Endothelial cell of umbilical vein (primary cell): ENCODE data around the gene IZUMO2. TPM values are rescaled to one million over a fixed set of nuclear protein-coding genes. Genes with fewer than 3 reads are reported as not detected.

Experiments
- BruUV-seq: library from RNA; stranded (reverse); fragments of 400-500 nt; replicated peaks from 2 replicates; lab custom pipeline; 2021; lab: Mats Ljungman, UMichigan
- CTCF ChIA-PET: fragments of 300-600, 350-600 bp; sonication (Branson Sonifier 250); formaldehyde crosslinking; loops from one replicate; lab custom pipeline; 2021; ENCODE audit warnings: antibody characterized with exemption, inconsistent platforms; lab: Charles Lee
- POLR2A ChIA-PET: fragments of 300-600, 350-600 bp; sonication (Branson Sonifier 250); formaldehyde crosslinking; loops from one replicate; lab custom pipeline; 2021; ENCODE audit warnings: antibody characterized with exemption, inconsistent platforms; lab: Charles Lee
- DNase-seq: peaks from one replicate; pipeline ENCODE4 v3.0.0-alpha.2; 2011; ENCODE audit warnings: low read depth, low spot score
- FAIRE-seq: peaks from 2 replicates; lab custom pipeline; 2011; peaks lifted over from hg19 to GRCh38; lab: Jason Lieb, UNC
- H2AFZ ChIP-seq: 2 replicates; pipeline ENCODE4 v1.6.0; 2012; ENCODE audit warnings: low read depth, low read length, control low read depth, inconsistent platforms
- H3K27ac ChIP-seq: 2 replicates; pipeline ENCODE4 v1.5.1; 2011; ENCODE audit warnings: low read depth, mild to moderate bottlenecking, control low read depth, low read length, moderate library complexity; ENCODE audit not compliant: insufficient read depth
- H3K27me3 ChIP-seq, 2 experiments: 2 replicates each; pipeline versions ENCODE4 v1.6.0 to v1.6.1; 2011; ENCODE audit warnings: low read length in 2 of 2, mixed read lengths in 1 of 2; ENCODE audit not compliant: control insufficient read depth in 2 of 2, insufficient read depth in 2 of 2
- H3K36me3 ChIP-seq, 2 experiments: 2 replicates in 1 of 2; 3 replicates in 1 of 2; pipeline ENCODE4 v1.5.1; 2011; ENCODE audit warnings: low read length in 2 of 2, mild to moderate bottlenecking in 1 of 2, moderate library complexity in 1 of 2; ENCODE audit not compliant: control insufficient read depth in 2 of 2, insufficient read depth in 2 of 2; ENCODE audit errors: extremely low read depth in 1 of 2
- H3K4me1 ChIP-seq: 3 replicates; pipeline ENCODE4 v1.5.1; 2011; ENCODE audit warnings: mild to moderate bottlenecking, low read length; ENCODE audit not compliant: control insufficient read depth, insufficient read depth; ENCODE audit errors: extremely low read depth
- H3K4me2 ChIP-seq: 2 replicates; pipeline ENCODE4 v1.6.1; 2011; ENCODE audit warnings: low read length, control low read depth, mixed read lengths; ENCODE audit not compliant: insufficient read depth
- H3K4me3 ChIP-seq, 3 experiments: fragments of 200-600 bp in 1 of 3; sonication (generic), shearing (Covaris generic) in 1 of 3; replicated peaks in 1 of 3; 2 replicates each; pipeline ENCODE4 v1.5.1; 2011 to 2016; ENCODE audit warnings: control low read depth in 3 of 3, low read length in 3 of 3, mild to moderate bottlenecking in 2 of 3, inconsistent platforms in 1 of 3, low read depth in 1 of 3, moderate library complexity in 1 of 3; ENCODE audit not compliant: insufficient read depth in 1 of 3
- H3K79me2 ChIP-seq: 2 replicates; pipeline ENCODE4 v1.6.0; 2012; ENCODE audit warnings: low read length, inconsistent platforms; ENCODE audit not compliant: control insufficient read depth, insufficient read depth
- H3K9ac ChIP-seq: replicated peaks from 2 replicates; pipeline ENCODE3; 2011; ENCODE audit warnings: low read length, control low read depth; ENCODE audit not compliant: insufficient read depth; ENCODE audit errors: extremely low read depth
- H3K9me1 ChIP-seq: replicated peaks from 3 replicates; pipeline ENCODE4 v1.6.0; 2011; ENCODE audit warnings: mild to moderate bottlenecking, low read length; ENCODE audit not compliant: control insufficient read depth, insufficient read depth; ENCODE audit errors: extremely low read depth
- H3K9me3 ChIP-seq: replicated peaks from 2 replicates; pipeline ENCODE4 v1.5.1; 2012; ENCODE audit warnings: low read length, inconsistent platforms; ENCODE audit not compliant: control insufficient read depth, insufficient read depth
- H4K20me1 ChIP-seq: replicated peaks from 2 replicates; pipeline ENCODE3; 2011; ENCODE audit warnings: mild to moderate bottlenecking, low read length; ENCODE audit not compliant: control insufficient read depth, insufficient read depth; ENCODE audit errors: extremely low read depth
- EZH2 ChIP-seq: IDR thresholded peaks from 2 replicates; pipeline ENCODE4 v1.6.1; 2012; ENCODE audit warnings: borderline replicate concordance, low read depth, mild to moderate bottlenecking, moderate library complexity, low read length, inconsistent platforms; ENCODE audit not compliant: severe bottlenecking
- FOS ChIP-seq: IDR thresholded peaks from 2 replicates; pipeline ENCODE4 v1.6.1; 2011; ENCODE audit warnings: mild to moderate bottlenecking, low read length, moderate library complexity, borderline replicate concordance; ENCODE audit not compliant: insufficient read depth
- GATA2 ChIP-seq: IDR thresholded peaks from 2 replicates; pipeline ENCODE4 v1.7.0; 2011; ENCODE audit warnings: low read depth, mild to moderate bottlenecking, moderate library complexity, mixed read lengths, low read length; ENCODE audit not compliant: insufficient read length, insufficient read depth
- JUN ChIP-seq: IDR thresholded peaks from 2 replicates; pipeline ENCODE4 v1.6.1; 2011; ENCODE audit warnings: borderline replicate concordance, low read depth; ENCODE audit not compliant: insufficient read length, insufficient read depth
- MYC ChIP-seq: IDR thresholded peaks from one replicate; pipeline ENCODE4 v1.6.1; 2011; ENCODE audit warnings: mild to moderate bottlenecking, low read depth, low read length
- POLR2A ChIP-seq: IDR thresholded peaks from 2 replicates; pipeline ENCODE4 v1.6.1; 2012; ENCODE audit warnings: low read depth, mild to moderate bottlenecking, control low read depth, low read length
- POLR2AphosphoS5 ChIP-seq: IDR thresholded peaks from 2 replicates; pipeline ENCODE4 v1.6.1; 2012; ENCODE audit warnings: low read depth, mild to moderate bottlenecking, control low read depth, low read length, moderate library complexity; ENCODE audit not compliant: insufficient read depth
- dilution Hi-C: fragments of 300-500 bp; cut with MboI; formaldehyde crosslinking; loops from one replicate; pipeline ENCODE4 v1.15.0; 2019; ENCODE audit warnings: low sequenced_read_pairs; ENCODE audit not compliant: extremely low pct_ligation_motif_present
- intact Hi-C: fragments of 100-400 bp; cut with micrococcal nuclease; formaldehyde crosslinking; loops from one replicate; pipeline ENCODE4 v1.10.0; 2022
- polyA plus RNA-seq, 4 experiments: library from polyadenylated mRNA; depleted of rRNA in 3 of 4; stranded (reverse) in 3 of 4; unstranded in 1 of 4; fragments of >200 nt; gene quantifications; 2 replicates each; pipeline versions ENCODE4 v1.2.1 to v1.2.3, GENCODE V29; 2011 to 2012; ENCODE audit warnings: missing spikeins in 1 of 4
- total RNA-seq: library from RNA; stranded (reverse); gene quantifications from 2 replicates; pipeline ENCODE4 v1.2.3, GENCODE V29; 2021
- TF ChIP-seq, protein P1 (sequence below), 2 donors: IDR thresholded peaks; 1 replicate in 1 of 2; 2 replicates in 1 of 2; pipeline ENCODE4 v1.5.1; 2011; ENCODE audit warnings: low read length in 2 of 2, mild to moderate bottlenecking in 2 of 2, moderate library complexity in 2 of 2, control low read depth in 1 of 2, inconsistent platforms in 1 of 2, low read depth in 1 of 2; ENCODE audit not compliant: insufficient read depth in 1 of 2; ENCODE audit errors: extremely low read depth in 1 of 2
- TF ChIP-seq, protein P2 (sequence below): IDR thresholded peaks from 2 replicates; pipeline ENCODE4 v1.6.1; 2011; ENCODE audit not compliant: insufficient read depth, insufficient read length

The IZUMO2 gene
- total and polyA plus RNA-seq, 2 donors (not counting 3 experiments of a cell fraction or from before 2014, with no cell fraction given), result not detected

DNA sequence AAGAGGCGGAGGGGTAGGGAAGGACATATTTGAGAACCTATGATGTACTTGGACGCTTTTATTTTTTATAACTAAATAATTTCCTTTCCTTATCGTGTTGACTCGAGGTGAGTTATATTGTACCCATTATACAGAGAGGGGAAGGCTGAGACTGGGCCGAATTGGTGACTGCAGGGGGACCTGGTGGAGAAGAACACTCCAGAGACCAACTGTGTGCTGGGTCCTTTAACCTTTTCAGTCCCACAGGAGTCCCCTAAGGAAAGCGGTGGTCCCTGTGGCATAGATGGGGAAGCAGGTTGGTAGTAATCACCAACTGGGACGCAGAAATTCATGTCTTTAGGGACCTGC lies 41.0 kb upstream of the IZUMO2 start:
- ChIA-PET POLR2A (no interaction called here), CTCF (no interaction called here)
- Histone ChIP-seq H3K4me1 (no peaks in the 10 kb centered on the region), H3K4me3 (no peak overlapping the region), H3K4me2 (no peak overlapping the region), H4K20me1 (no peaks in the 10 kb centered on the region), H2AFZ (no peak overlapping the region), H3K27me3 (peaks cover 10 to 13% of the 10 kb centered on the region in 2 experiments), H3K27ac (no peak overlapping the region), H3K9ac (no peak overlapping the region), H3K9me1 (no peaks in the 10 kb centered on the region), H3K79me2 (no peaks in the 10 kb centered on the region), H3K9me3 (no peaks in the 10 kb centered on the region), H3K36me3 (no peaks in the 10 kb centered on the region)
- TF ChIP-seq POLR2A (no peak), GATA2 (no peak), EZH2 (no peak), JUN (no peak), POLR2AphosphoS5 (no peak), MYC (no peak), FOS (no peak)
- TF ChIP-seq, protein P1, sequence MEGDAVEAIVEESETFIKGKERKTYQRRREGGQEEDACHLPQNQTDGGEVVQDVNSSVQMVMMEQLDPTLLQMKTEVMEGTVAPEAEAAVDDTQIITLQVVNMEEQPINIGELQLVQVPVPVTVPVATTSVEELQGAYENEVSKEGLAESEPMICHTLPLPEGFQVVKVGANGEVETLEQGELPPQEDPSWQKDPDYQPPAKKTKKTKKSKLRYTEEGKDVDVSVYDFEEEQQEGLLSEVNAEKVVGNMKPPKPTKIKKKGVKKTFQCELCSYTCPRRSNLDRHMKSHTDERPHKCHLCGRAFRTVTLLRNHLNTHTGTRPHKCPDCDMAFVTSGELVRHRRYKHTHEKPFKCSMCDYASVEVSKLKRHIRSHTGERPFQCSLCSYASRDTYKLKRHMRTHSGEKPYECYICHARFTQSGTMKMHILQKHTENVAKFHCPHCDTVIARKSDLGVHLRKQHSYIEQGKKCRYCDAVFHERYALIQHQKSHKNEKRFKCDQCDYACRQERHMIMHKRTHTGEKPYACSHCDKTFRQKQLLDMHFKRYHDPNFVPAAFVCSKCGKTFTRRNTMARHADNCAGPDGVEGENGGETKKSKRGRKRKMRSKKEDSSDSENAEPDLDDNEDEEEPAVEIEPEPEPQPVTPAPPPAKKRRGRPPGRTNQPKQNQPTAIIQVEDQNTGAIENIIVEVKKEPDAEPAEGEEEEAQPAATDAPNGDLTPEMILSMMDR (IDR thresholded peaks at IDR 0.05; ENCODE audit: extremely low read depth in 1 of 2, insufficient read depth in 1 of 2, low read depth in 1 of 2, low read length in 2 of 2), result no peak
- TF ChIP-seq, protein P2, sequence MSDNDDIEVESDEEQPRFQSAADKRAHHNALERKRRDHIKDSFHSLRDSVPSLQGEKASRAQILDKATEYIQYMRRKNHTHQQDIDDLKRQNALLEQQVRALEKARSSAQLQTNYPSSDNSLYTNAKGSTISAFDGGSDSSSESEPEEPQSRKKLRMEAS, result no peak
- no peak for FAIRE-seq
- dilution Hi-C loops (no loop called here), intact Hi-C loops (no loop called here)
- DNase-seq, result no peak
- BruUV-seq, result no TSS peak
